ENCODE measurements around the gene LSM2. TPM values are rescaled to one million over a fixed set of nuclear protein-coding genes. Genes with fewer than 3 reads are reported as not detected.

Gene LSM2
- total and polyA plus RNA-seq, 9 of the 15 experiments (the other 6 are each of a cell fraction or from before 2014, with no cell fraction given) = 154 to 407 (median 223) TPM

DNA sequence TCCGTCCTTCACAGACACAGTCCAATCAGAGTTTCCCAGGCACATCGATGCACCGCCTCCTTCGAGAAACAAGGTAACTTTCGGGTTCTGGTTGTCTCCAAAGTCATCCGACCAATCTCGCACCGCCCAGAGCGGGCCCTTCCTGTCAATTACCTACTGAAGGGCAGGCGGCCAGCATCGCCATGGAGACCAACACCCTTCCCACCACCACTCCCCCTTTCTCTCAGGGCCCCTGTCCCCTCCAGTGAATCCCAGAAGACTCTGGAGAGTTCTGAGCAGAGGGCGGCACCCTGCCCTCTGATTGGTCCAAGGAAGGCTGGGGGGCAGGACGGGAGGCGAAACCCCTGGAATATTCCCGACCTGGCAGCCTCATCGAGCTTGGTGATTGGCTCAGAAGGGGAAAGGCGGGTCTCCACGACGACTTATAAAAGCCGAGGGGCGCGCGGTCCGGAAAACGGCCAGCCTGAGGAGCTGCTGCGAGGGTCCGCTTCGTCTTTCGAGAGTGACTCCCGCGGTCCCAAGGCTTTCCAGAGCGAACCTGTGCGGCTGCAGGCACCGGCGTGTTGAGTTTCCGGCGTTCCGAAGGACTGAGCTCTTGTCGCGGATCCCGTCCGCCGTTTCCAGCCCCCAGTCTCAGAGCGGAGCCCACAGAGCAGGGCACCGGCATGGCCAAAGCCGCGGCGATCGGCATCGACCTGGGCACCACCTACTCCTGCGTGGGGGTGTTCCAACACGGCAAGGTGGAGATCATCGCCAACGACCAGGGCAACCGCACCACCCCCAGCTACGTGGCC lies 20.7 kb upstream of the LSM2 start, which contains the start of gene HSPA1B (continued):
- TF ChIP-seq ZNF175 (CRISPR knock-in tag; IDR thresholded peaks at IDR 0.05; ENCODE audit: low read depth) = no peak
- peak; percentile 90 for TF ChIP-seq SAP30 (IDR thresholded peaks at IDR 0.05; ENCODE audit: borderline replicate concordance, insufficient read depth, low read depth, low read length, poor library complexity, severe bottlenecking)
- 0 out of 2 replicates have a peak, but pooled peaks have one; percentile 78 for TF ChIP-seq ZNF12 (CRISPR knock-in tag; IDR thresholded peaks at IDR 0.05)
- peak; percentile 71 for TF ChIP-seq ZKSCAN1 (IDR thresholded peaks at IDR 0.05; ENCODE audit: low read depth, low read length)
- TF ChIP-seq, protein P1, sequence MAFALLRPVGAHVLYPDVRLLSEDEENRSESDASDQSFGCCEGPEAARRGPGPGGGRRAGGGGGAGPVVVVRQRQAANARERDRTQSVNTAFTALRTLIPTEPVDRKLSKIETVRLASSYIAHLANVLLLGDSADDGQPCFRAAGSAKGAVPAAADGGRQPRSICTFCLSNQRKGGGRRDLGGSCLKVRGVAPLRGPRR (CRISPR knock-in tag; IDR thresholded peaks at IDR 0.05) = peak; percentile 86
- no peak for TF ChIP-seq BRF1 (IDR thresholded peaks at IDR 0.05; ENCODE audit: borderline replicate concordance, extremely low read depth, insufficient read length)
- peak; percentile 77 for TF ChIP-seq MYC (IDR thresholded peaks at IDR 0.05; ENCODE audit: low read depth, low read length)
- peak; percentile 90; the same call in 1 of the 2 replicates for TF ChIP-seq MYC (CRISPR knock-in tag; IDR thresholded peaks at IDR 0.05; ENCODE audit: borderline replicate concordance, low read depth)
- no peak for TF ChIP-seq EHMT2 (IDR thresholded peaks at IDR 0.05)
- no peak for TF ChIP-seq XRCC4 (IDR thresholded peaks at IDR 0.05; ENCODE audit: extremely low read depth, insufficient read depth, insufficient read length)
- TF ChIP-seq, protein P2, sequence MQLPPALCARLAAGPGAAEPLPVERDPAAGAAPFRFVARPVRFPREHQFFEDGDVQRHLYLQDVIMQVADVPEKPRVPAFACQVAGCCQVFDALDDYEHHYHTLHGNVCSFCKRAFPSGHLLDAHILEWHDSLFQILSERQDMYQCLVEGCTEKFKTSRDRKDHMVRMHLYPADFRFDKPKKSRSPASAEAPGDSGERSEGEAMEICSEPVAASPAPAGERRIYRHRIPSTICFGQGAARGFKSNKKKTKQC (CRISPR knock-in tag; IDR thresholded peaks at IDR 0.05) = peak; percentile 88
- TF ChIP-seq RBM25 (IDR thresholded peaks at IDR 0.05; ENCODE audit: low read depth, low read length, severe bottlenecking) = peak; percentile 85
- TF ChIP-seq, protein P3, sequence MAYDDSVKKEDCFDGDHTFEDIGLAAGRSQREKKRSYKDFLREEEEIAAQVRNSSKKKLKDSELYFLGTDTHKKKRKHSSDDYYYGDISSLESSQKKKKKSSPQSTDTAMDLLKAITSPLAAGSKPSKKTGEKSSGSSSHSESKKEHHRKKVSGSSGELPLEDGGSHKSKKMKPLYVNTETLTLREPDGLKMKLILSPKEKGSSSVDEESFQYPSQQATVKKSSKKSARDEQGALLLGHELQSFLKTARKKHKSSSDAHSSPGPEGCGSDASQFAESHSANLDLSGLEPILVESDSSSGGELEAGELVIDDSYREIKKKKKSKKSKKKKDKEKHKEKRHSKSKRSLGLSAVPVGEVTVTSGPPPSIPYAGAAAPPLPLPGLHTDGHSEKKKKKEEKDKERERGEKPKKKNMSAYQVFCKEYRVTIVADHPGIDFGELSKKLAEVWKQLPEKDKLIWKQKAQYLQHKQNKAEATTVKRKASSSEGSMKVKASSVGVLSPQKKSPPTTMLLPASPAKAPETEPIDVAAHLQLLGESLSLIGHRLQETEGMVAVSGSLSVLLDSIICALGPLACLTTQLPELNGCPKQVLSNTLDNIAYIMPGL (CRISPR knock-in tag; IDR thresholded peaks at IDR 0.05) = no peak
- TF ChIP-seq ETV6 (IDR thresholded peaks at IDR 0.05; ENCODE audit: borderline replicate concordance in 1 of 2, low read depth in 2 of 2, low read length in 1 of 2) = no peak; a peak in 1 of 4 replicates
- 0 out of 2 replicates have a peak, but pooled peaks have one; percentile 44 for TF ChIP-seq ETV6 (CRISPR knock-in tag; IDR thresholded peaks at IDR 0.05; ENCODE audit: borderline replicate concordance)
- peak; percentile 95 for TF ChIP-seq PRPF4 (IDR thresholded peaks at IDR 0.05; ENCODE audit: insufficient read depth, low read depth, low read length, poor library complexity, severe bottlenecking)
- TF ChIP-seq ZNF134 (CRISPR knock-in tag; conservative IDR thresholded peaks at IDR 0.05) = peak; percentile 40; the same call in 1 of the 2 replicates
- TF ChIP-seq, protein P4, sequence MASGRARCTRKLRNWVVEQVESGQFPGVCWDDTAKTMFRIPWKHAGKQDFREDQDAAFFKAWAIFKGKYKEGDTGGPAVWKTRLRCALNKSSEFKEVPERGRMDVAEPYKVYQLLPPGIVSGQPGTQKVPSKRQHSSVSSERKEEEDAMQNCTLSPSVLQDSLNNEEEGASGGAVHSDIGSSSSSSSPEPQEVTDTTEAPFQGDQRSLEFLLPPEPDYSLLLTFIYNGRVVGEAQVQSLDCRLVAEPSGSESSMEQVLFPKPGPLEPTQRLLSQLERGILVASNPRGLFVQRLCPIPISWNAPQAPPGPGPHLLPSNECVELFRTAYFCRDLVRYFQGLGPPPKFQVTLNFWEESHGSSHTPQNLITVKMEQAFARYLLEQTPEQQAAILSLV (tag; IDR thresholded peaks at IDR 0.05) = no peak
- TF ChIP-seq SIN3A (IDR thresholded peaks at IDR 0.05; ENCODE audit: borderline replicate concordance in 2 of 2, control insufficient read depth in 1 of 2, low read depth in 2 of 2, low read length in 2 of 2) = peak; percentile 97
- no peak for TF ChIP-seq SETDB1 (IDR thresholded peaks at IDR 0.05; ENCODE audit: low read length)
